Keratinocyte (primary cell): ENCODE measurements around the gene GSS.

ENCODE experiments used
- CTCF ChIP-seq, 3 experiments: IDR thresholded peaks in 1 of 3; conservative IDR thresholded peaks in 1 of 3; optimal IDR thresholded peaks in 1 of 3; 2 replicates in 2 of 3; 3 replicates in 1 of 3; pipeline versions ENCODE3 to v1.5.1; 2011; ENCODE audit warnings: low read length in 3 of 3, mild to moderate bottlenecking in 3 of 3, moderate library complexity in 2 of 3, control low read depth in 1 of 3, inconsistent platforms in 1 of 3; ENCODE audit not compliant: insufficient read depth in 2 of 3; ENCODE audit errors: extremely low read depth in 1 of 3
- EZH2 ChIP-seq: IDR thresholded peaks from one replicate; pipeline ENCODE4 v1.6.1; 2012; ENCODE audit warnings: inconsistent platforms, mild to moderate bottlenecking, low read length, moderate library complexity

GRCh38 chr20:34986311-34987287 lies 31.0 kb upstream of the GSS start:
- no peak for TF ChIP-seq CTCF (optimal IDR thresholded peaks at IDR 0.05 in 1 of 3, IDR thresholded peaks at IDR 0.05 in 1 of 3, conservative IDR thresholded peaks at IDR 0.05 in 1 of 3; ENCODE audit: extremely low read depth in 1 of 3, insufficient read depth in 2 of 3, low read length in 3 of 3)
- no peak for TF ChIP-seq EZH2
